Gastroesophageal sphincter (tissue), 2 donors: ENCODE measurements around the gene EPS8L3.

Experiments used
- EP300 ChIP-seq: sonication (generic); formaldehyde crosslinking; IDR thresholded peaks from one replicate; pipeline ENCODE4 v1.6.1; 2017; ENCODE audit warnings: antibody characterized with exemption, mild to moderate bottlenecking
- POLR2A ChIP-seq, 2 donors: fragments of 450-650 bp; IDR thresholded peaks; one replicate each; pipeline ENCODE4 v1.6.1; 2017; ENCODE audit warnings: antibody characterized with exemption in 2 of 2, mild to moderate bottlenecking in 2 of 2, moderate library complexity in 1 of 2

DNA sequence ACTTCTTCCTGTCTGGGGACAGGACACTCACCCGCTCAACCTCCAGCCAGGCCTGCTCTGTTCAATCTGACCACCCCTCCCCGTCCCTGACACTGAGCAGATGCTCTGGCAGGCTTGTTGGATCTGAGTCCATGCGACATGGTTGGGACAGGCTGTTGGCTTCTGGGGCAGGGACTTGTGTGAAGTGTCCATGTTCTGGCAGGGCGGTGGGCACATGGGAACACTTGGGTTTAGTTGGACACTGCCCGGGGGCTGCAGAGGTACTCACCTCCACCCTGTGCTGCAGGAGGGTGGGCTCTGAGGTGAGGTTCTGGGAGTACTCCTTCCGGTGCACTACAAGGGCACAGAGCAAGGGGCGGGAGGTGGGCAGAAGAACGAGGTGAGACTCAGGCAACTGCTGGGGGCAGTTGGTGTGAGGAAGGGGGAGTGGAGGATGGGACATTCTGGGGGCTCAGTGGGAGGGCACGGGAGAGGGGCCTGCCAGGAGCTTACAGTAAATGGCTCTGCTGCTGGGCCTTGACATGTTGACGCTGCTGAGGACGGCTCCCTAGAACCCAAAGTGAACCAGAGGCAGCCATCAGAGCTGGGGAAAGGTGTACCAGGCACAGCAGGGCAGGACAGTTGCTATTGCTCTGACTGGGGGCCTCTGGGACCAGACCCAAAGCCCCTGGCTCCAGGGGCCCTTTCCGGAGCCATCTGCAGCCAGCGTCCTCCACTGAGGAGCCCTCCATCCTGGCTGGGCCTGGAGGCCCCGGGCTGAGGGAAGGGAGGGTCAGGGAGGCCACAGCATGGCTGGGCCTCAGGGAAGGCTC is 2.3 kb downstream of the EPS8L3 start:
- TF ChIP-seq EP300, result no peak
- no peak for TF ChIP-seq POLR2A (IDR thresholded peaks at IDR 0.05)
